D721Med (cell line): Measurements from ENCODE around the gene CEBPZ.

Experiments used
- DNase-seq: peaks from one replicate; pipeline ENCODE4 v3.0.0; 2011; ENCODE audit warnings: low spot score; ENCODE audit not compliant: insufficient read length
- FAIRE-seq: peaks from 2 replicates; lab custom pipeline; 2011; peaks lifted over from hg19 to GRCh38; lab: Jason Lieb, UNC
- CTCF ChIP-seq: IDR thresholded peaks from 2 replicates; pipeline ENCODE4 v1.5.1; 2012; ENCODE audit warnings: mild to moderate bottlenecking, control low read depth; ENCODE audit not compliant: insufficient read depth; ENCODE audit errors: missing control alignments

CEBPZ gene

DNA sequence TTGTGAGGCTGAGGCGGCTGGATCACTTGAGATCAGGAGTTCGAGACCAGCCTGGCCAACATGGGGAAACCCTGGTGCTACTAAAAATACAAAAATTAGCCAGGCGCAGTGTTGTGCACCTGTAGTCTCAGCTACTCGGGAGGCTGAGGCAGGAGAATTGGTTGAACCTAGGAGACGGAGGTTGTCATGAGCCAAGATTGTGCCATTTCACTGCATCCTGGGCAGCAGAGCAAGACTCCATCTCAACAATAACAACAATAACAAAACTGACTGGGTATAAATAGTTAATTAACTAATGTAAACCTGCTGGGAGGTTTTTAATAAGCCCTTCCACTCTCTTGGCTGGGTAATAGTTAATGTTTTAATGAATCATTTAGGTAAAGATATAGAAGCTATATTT, 50.8 kb downstream of the CEBPZ start:
- TF ChIP-seq CTCF: no peak
- DNase-seq: no peak
- FAIRE-seq: no peak

GRCh38 chr2:37180006-37180639, 51.3 kb downstream of the CEBPZ start:
- no peak for FAIRE-seq
- peak; percentile 9 for TF ChIP-seq CTCF
- DNase-seq: no peak

DNA sequence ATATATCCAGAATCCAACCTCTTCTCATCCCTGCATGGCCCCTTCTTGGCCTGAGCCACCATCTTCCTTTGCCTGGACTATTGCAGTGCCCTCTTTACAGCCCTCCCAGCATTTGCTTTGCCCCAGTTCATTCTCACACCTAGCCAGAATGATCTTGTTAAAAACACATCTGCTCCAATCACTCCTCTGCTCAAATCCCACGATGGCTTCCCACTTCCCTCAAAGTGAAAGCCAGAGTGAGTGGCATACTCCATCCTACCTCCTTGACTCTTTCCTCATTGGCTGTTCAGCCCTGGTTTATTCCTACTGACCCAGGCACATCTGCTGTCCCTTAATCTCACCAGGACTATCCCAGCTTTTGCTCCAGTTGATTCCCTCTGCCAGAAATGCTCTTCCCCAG, 57.7 kb downstream of the CEBPZ start:
- FAIRE-seq (no peak), DNase-seq (no peak)

DNA sequence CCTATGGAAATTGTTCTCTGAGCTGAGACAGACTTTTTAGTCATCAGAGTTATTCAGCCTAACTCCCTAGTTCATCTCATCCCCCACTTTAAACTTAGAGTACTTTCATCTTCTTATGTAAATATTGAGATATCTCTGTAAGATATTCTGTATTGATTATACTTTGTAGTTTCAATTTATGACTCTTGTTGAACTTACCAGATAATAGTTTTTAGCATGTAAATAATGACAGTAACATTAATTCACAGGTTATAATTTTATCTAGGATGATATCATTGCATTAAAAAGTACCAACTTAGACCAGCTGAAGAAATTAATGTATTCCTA, 59.8 kb downstream of the CEBPZ start:
- no peak for DNase-seq
- no peak for TF ChIP-seq CTCF
- no peak for FAIRE-seq

More for the DNA sequence above, 57.7 kb downstream of the CEBPZ start:
- no peak for TF ChIP-seq CTCF

DNA sequence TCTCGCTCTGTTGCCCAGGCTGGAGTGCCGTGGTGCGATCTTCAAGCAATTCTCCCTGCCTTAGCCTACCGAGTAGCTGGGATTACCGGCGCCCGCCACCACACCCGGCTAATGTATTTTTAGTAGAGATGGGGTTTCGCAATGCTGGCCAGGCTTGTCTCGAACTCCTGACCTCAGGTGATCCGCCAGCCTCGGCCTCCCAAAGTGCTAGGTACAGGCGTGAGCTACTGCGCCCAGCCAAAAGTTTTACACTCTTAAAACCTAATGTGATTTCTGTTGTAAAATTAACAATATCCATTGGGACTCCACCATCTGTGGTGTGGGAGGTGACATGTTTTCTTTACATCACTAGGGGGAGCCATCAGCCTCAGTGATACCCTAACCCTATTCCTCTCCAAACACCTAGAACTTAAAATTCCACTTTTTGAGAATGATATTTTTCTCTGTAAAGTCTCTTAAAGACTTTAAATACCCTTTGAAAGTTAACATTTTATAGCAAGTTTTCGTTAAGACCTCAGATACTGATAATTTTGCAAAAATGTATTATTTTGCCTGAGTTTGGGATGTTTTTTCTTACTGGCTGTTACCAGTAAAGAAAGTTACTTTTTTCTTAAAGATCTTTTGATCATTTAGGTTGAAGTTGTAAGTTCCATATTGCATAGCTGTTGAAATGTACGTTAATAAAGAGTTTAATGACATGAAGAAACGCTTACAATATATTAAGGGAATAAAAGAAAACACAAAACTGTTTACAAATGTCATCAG, 63.0 kb downstream of the CEBPZ start:
- peak; percentile 39 for DNase-seq
- FAIRE-seq: no peak
- peak; percentile 77 for TF ChIP-seq CTCF

DNA sequence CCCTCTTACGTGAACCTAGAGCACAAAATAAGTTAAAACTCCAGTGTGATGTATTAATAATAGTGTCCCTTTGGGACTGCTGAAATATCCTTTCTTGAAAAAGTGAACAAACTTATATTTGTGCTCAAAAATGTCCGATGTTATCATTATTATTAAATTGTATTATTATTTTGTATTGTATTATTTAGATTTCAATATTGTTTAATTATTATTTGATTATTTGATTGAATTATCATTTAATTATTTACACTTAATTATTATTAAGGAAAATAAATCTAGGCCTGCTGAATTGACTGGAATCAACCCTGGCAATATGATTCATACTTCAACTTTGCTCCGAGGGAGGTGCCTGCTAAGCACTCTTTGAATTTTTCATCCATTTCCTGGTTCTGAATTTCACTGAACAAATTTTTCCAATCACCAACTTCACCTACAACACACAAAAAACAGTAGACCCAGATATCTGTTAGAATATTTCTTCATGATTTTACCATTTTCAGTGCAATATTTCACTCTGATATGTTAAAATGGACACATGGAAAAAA, 63.7 kb downstream of the CEBPZ start:
- DNase-seq (no peak), FAIRE-seq (no peak)
- no peak for TF ChIP-seq CTCF

GRCh38 chr2:37164757-37165156, 66.6 kb downstream of the CEBPZ start:
- no peak for FAIRE-seq
- DNase-seq: no peak
- no peak for TF ChIP-seq CTCF
